Dermis microvascular lymphatic vessel endothelial cell (primary cell): ENCODE measurements around the gene NOL4L. TPM values are rescaled to one million over a fixed set of nuclear protein-coding genes. Genes with fewer than 3 reads are reported as not detected.

ENCODE experiments used
- DNase-seq, 2 donors: peaks; one replicate each; pipeline versions ENCODE4 v3.0.0 to v3.0.0-alpha.2; 2010; ENCODE audit warnings: low read depth in 2 of 2
- total RNA-seq: library from RNA; depleted of rRNA; stranded (reverse); fragments of >200 nt; gene quantifications from 2 replicates; pipeline ENCODE4 v1.2.1, GENCODE V29; 2014

NOL4L gene
- total RNA-seq, 1 donor from 2014 or later = 7.7 TPM

DNA sequence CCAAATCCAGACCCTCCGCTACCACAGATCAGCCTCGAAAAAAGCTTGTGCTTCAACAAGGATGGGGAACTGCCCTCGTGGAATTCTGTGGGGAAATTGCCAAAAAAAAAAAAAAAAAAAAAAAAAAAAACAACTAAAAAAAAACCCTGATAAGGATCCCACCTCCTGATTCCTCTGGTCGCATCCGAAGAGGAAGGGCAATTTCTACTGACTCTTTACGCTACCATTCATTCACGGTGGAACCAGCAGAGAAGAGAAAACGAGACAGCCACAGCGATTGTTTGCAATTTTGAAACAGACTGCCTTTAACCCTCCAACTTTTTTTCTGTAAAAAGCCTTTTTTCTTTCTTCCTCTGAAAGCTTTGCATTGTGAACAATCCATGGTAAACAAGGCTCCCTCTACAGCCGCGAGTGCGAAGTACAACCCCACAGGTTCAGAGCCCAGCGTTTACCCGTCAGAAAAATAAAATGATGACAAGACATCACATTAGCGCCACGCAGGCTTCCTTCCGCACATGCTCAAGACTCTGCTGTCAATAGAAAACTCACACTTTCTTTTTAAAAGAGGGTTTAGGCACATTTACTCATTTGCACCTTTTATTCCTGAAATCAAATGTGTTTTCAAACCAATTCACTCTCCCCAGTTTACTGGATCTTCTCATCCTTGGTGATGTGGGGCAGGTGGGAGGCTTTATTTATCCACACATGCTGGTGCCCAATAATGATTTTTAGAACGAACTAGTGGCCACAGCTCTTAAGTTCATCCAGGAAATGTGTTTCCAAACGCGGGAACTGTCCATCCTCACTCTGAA lies 100.0 kb downstream of the NOL4L start:
- DNase-seq = peak; percentile 75 to 90

DNA sequence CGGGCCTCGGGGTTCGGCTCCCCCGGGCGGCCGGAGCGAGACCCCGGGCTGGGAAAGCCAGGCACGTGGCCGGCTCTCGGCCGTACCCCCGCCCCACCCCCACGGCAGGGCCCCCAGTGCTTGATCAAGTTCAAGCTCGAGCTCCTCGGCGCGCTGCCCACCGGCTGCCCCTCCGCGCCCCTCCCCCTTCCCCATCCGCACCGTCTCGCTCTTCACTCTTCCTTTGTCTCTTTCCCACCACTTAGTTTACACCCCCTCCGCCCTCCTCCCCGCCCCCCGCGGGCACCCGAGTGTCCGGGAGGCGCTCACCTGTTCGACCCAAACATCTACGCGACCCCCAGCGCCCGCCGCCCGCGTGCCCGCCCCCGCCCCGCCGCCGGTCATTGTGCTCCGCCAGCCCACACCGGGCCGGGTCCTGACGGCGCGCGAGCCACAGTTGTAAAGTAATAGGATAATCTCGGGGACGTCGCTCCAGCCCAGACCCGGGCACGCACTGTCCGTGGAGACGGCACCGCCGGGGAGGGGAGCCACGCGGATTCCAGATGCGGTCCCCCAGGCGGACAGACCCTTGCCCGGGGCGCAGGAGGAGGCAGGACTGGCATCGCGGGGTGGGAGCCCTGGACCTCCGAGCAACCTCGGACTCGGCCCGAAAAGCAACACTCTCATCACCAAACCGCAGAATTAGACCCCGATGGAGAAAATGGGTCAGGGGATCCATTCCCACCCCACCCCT lies 100.7 kb downstream of the NOL4L start:
- peak in 1 of 2 donors; percentile 56 for DNase-seq

DNA sequence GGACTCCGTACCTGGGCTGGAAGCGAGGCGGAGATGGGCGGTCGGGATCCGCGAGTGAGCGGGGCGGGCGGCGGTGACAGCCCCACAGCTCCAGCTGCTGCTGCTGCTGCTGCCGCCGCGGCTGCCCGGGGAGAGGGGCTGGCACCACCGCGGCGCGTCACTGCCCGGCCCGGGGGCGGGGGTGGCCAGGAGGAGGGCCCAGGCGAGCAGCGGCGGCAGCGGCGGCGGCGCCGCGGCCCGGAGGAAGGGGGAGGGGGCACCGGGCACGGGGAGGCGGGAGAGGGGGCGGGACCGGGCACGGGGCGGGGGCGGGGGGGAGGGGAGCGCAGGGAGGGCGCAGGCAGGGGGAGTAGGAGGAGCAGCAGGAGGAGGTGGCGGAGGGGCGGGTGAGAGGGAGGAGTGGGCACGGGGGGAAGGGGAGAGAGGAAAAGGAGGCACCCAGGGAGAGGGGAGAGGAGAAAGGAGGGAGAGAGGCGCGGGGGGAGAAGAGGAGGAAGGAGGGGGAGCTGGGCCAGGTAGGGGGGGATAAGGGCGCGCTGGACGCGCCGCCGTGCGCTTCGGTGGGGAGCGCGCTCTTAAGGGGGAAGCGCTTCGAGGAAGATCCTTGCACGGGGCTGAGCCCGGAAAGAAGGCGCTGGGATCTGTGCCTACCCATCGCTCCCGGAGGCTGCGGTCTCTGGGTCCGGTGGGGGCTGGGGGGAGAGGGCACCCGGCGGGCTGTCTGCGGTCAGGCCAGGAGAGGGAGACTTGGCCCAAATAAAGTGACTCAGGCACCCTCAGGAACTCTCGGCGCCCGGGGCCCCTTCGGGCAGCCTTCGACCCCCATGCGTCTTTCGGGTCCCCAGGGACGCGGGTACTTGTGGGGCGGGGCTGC lies 101.5 kb downstream of the NOL4L start:
- DNase-seq = peak; percentile 48 to 79

DNA sequence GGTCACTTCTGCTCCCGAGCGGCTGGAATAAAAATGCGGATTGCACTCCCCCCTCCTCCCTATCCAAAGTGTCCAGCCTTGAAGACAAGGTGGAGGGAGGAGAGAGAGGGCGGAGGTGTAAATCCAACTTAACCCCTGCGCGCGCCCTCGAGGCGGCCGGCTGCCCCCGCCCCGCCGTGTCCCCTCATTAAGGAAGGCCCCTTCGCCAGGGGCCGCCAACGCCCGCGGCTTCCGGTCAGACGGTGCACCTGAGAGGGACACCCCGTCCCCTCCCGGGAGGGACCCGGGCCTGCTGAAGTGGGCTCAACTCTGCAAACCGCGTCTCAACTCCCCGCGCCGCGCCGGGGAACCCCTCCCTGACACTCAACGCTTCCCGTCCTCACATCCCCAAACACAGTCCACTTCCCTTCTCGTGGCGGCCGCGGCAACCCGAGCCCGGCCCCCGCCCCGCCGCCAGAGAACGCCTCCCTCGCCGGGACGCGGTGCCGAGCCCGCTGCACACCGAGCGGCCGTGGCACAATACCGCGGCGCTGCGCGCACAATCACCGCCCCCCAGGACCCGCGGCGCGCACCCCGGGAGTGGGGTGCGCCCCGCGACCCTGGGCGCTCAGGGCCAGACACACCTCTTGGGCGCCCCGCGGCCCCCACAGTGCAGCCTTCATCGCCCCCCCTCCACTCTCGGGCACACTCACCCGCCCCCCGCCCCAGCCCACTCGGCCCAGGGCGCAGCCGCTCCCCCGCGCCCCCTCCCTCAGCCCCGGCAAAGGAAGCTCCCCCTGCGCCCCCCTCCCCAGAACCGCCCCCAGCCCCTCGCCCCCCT lies 102.5 kb downstream of the NOL4L start:
- DNase-seq = peak in 1 of 2 donors; percentile 54

DNA sequence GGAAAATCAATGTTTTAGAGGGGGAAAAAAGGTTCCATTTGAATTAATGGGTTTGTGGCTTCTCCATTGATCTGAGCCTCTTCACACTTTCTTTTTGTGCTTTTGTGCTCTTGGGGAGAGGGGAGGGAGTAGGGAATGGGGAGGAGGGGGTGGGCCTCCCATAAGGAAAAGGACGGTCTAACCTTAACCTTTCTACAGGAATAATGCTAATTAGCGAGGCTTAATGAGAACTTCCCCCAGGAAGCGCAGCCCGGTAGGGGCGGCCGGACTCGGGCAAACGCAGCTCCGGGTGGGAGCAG lies 103.0 kb downstream of the NOL4L start:
- no peak for DNase-seq

DNA sequence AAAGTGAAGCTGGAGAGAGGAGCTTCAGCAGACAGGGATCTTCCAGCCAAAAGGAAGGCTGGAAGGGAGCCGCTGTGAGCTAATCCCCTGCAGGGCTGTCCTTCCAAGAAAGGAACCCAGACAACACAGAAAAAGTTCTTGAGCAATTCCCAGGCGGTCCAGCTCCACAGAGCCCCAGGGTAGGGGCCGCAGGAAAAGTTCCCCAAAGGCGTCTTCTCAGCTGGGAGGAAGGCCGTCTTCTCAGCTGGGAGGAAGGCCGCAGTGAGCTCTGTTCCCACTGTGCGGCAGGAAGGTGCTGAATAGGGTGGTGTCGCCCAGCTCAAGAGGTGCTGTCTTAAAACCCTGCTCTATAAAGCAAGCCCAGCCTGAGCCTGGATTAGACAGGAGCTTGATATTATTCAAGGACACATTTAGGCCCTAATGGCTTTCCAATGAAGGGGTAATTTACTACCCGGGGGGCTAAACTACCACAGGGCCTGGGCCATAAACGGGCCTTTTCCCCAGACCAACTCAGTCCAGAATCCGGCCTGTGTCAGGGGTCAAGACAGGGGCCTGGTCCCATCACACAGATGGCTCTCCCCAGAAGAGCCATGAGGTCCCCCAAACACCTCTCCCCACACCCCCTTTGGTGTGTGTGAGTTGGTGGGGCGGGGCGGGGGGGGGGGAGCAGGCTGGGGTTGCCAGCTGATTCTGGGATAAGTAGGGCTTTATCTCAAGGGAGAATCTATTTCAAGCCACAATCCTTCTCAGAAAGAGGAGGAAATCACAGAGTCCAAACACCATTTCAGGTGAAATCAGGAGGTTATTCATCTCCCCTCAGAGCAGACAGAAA lies 103.6 kb downstream of the NOL4L start:
- DNase-seq = no peak

DNA sequence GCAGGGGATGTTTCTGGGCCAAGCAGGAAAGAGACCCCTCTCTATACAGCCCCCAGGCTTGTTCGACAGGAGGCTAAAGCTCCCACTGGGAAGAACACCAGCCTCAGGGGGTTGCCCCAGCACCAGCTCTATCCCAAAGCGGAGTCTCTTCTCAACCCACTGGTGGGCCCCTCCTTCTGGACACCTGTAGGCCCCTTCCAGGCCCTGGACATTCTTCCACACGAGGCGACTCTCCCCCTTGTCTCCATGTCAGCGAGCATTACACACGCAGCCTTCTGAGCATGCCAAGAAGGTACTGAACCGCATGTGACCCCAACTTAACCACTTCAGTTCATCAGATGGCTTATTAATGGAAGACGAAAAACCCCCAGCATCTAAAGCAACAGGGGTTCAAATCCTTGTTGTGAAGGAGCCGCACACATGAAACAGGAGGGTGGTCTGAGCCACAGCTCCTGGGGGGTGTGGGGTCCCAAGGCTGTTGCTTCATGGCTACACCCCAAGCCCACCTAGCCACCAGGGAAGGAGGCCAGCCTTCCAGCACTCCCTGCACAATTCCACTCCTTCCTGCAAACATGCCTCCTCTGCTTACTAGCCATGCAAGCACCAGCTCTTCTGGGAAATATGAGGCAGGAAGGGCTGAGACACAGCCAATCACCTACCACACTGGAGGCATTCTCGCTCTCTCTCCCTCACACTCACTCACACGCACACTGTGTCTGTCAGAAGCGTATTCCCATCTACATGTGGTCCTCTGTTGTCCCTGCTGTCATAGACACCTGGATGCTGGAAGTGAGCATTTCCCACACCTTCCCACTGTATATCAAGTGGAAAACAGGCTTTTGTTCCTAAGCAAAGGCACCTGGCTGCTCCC lies 104.5 kb downstream of the NOL4L start:
- peak in 1 of 2 donors; percentile 65 for DNase-seq

DNA sequence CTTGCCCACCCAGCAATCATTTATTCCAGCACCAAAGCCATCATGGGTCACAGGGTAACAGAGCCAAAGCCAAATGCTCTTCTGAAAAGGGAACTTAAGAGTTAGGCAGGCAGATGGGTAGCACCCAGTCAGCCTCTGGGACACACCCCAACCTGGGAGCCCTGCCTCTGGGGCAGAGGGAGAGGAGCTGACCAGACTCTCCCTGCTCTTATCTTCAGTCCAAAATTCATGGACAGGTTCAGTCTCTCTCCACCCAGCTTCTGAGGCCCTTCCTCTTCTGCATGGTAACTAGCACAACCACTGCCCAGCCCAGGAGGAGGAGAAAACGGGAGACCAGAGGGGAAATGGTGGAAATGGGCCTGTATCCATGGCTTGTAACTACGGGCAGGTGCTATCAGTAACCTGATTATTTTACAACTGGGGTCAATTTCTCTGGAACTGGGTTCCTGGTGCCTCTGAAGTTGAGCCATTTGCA lies 105.4 kb downstream of the NOL4L start:
- DNase-seq = no peak

DNA sequence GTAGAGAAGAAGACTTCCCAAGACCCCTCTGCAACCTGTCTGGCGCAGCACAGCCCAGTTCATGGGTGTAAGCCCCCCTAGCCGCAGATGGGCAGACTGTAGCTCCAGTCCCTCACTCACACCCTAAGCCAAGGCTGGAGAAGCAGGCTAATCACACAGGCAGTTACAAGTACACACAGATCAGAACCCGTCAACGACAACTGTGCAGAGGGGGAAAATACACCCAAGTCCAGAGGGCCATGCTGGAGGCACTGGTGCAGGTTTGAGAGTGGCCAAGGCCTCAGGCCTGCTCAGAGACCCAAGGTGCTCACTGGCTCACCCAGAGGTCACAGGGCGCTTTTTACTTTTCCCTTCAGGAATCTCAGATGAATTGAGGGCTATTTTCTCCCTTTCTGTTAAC lies 106.1 kb downstream of the NOL4L start:
- DNase-seq = no peak

DNA sequence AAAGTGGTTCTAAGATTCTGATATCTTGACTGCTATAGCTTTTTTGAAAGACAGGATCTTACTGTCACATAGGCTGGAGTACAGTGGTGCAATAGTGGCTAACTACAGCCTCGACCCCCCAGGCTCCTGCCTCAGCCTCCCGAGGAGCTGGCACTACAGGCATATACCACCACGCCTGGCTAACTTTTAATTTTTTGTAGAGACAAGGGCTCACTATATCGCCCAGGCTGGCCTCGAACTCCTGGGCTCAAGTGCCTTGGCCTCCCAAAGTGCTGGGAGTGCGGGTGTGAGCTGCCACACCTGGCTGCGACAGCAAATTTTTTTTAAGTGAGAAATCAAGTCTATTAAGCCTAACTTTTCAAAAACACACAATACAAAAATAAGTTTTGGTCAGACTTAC lies 106.6 kb downstream of the NOL4L start:
- no peak for DNase-seq

DNA sequence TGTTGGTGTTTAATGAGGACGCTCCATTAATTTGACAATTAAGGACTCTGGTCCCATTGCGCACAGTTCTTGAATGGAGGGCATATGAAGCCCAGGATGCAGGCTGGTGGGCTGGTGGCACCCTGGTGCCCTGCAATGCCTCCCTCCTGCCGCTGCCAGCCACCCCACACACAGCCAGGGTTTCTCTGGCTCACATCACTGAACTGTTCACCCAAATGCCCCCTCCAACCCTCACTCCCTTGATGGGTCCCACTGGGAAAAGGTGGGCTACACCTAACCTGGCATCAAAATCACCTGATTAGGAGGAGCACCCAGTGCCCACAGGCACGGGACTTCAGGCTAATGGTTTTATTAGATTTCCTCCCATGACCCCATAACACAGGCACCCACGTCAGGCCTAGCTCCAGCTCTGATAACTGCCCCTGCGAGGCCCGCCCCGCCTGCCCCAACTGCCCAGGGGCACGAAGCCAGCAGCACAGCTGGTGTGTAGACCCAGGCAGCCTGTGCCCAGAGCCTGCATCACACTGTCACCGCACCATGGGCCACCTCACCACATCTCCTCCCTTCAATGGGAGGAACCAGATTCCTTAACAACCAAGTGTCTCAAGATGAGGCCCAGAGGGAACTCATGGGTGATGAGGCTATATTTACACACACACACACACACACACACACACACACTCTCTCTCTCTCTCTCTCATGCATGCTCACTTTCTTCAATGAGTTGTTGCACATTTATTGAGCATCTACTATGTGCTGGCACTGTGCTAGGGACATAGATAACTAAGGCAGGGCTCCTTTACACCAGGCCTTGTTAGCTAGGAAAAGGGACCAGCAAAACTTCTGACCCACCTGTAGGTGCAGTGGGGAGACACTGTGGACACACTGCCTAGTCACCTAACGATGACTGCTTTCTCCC lies 107.3 kb downstream of the NOL4L start:
- DNase-seq = no peak

DNA sequence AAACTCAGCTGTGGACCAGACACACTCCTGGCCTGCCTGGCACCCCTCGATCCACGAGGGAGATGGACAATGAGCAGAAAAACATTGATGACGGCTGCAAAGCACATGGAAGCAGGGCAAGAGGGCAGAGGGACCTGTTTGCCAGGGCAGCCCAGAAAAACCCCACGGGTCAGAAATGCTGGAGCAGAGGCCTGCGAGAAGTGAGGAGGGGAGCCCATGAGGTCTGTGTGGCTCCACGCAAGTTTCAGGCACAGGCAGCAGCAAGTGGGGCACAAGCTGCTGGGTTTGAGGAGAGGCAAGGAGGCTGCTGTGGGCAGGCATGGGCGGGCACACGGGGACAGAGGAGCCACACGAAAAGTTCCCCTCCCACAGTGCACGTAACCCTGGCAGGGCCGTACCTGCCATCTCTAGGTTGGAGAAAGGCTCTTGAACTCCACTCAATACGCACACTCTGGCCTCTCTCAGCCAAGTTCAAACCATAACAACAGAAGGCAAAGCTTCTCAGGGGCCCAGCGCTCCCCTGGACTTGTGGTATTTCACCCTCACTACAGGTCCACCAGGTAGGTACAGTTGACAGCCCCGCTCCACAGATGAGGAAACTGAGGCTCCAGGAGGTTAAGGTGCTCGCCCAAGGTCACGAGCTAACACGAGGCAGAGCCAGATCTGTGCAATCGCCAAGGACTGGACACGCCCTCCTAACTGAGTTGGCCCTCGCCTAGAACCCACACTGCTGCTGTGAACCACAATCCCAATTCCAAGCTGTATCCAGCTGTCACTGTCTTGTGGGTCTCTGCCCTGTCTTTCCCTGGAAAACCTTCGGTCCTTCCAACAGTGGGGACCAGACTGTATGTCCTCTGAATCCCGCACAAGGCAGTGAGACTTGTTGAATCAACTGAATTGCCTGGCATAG lies 108.2 kb downstream of the NOL4L start:
- DNase-seq = no peak

DNA sequence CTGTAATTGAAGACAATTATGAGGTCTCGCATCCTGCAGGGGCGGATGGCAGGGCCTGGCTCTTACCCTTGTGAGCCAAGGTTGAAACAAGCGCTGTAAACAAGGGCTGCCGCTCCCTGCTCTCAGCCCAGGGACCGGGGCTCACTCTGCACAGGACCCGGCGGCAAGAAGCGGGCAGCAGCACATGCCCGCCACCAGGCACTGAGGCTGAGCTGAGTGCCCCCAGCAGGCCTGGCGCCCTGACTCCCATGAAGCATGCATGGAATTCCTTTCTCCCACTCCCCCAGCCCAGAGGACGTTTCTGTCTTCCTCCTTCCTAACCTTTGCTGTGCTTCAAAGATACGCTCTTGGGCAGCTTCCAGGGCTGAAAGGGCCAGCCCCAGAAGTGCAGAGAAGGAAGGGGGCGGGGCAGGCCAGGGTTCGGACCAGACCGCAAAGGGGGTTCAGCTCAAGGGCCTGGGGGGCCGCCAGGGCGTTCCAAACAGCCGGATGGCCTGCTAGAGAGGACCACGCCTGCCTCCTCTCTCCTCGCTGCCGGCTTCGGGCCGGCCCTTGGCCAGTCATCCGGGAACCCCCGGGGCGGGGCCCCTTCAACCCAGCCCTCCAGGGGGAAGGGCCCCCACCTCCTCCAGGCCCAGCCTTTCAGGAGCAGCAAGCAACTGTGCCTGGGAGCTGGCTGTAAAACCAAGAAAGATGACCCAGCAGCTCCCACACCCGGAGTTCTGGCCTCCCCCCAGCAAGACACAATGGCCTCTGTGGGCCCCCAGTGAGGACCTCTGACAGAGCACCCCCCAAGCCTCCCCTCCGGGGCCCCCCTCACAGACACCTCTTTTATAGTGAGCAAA lies 109.9 kb downstream of the NOL4L start:
- DNase-seq = peak in 1 of 2 donors; percentile 74

DNA sequence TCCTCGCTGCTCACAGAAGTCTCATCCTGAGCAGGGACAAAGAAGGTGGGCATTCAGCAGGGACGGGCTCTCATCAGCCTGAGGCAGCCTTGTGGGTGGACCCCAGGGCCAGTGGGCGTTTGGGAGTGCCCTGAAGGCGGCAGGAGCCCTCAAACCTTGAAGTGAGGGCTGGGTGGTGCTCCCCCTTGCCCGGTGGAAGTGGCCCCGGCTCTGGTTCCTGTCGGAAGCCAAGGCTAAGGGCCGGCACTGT lies 110.5 kb downstream of the NOL4L start:
- no peak for DNase-seq

DNA sequence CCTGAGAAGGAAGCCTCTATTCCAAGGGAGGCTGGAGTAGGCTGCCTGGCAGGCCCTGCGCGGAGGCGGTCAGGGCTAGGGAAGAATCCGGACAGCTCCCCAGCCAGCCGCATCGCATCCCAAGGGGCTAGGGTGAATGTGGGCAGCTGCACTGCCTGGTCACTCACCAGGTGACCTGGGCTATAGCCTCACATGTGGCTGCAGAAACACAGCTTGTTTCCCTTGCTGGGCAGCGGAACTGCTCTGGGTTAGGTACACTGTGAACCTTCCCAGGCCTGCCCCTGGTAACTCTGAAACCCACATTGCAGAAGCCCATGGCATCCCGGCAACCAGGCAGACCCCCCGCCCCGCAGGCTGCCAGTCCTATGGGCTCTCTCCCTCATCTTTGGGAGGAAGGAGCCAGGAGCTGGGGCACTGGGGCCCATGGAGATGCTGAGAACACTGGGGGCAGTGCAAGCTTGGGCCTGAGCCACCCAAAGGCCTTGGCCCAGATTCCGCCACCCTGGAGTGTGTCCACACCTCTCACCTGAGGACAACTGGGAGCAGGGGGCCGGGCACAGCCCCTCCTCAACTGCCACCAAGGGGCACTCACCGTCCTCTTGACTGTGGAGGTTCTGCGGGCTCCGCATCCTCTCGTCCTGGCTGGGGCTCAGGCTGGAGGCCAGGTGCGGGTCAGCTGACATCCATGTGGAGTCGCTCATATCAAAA lies 111.0 kb downstream of the NOL4L start:
- DNase-seq = peak in 1 of 2 donors; percentile 46
